ENCODE measurements around the gene EDDM3A.

DNA sequence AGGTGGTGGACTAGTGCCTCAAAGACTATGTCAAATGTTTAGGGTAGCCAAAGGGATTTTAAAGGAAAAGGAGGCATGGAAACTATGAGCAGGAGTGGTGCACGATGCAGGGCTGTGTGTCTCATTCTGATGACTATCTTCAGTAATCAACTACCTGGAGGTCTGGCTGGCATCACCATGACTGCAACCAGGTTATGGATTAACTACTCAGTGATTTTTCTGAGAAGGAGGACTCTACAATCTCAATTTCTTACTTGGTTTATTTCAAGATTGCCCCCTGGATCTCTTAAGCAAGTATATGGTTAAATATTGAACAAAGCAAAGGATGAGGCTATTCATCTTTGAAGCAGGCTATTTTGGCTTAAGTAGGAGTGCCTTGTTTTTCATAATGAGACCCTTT, 19.2 kb upstream of the EDDM3A start:
- TF ChIP-seq CTCF (IDR thresholded peaks at IDR 0.05; ENCODE audit: insufficient read depth, low read depth, low read length) (no peak), EZH2 (IDR thresholded peaks at IDR 0.05; ENCODE audit: insufficient read depth, low read length) (no peak)

Measured in astrocyte (in vitro differentiated cells and primary cell).